Natural killer cell treated with Interleukin-12 subunit alpha and Interleukin-12 subunit beta and Interleukin-15 and Interleukin-18, amount 100 ng/mL, for 72 hours (primary cell): ENCODE data around the gene HDAC9. TPM values are rescaled to one million over a fixed set of nuclear protein-coding genes. Genes with fewer than 3 reads are reported as not detected.

Experiments used
- ATAC-seq, 2 donors: fragments of 150-1000 bp; cut with Tn5 transposase in 1 of 2; sonication (Bioruptor Pico), chemical (Tn5 transposase) in 1 of 2; 2 replicates each; pipeline ENCODE4 v1.10.0; 2021
- DNase-seq: peaks from one replicate; pipeline ENCODE4 v3.0.0; 2022; ENCODE audit warnings: low spot score
- H3K27ac Mint-ChIP-seq, 2 donors: 1 replicate in 1 of 2; 2 replicates in 1 of 2; pipeline ENCODE4 v1.8.0; 2022; ENCODE audit warnings: mixed read lengths in 2 of 2, mild to moderate bottlenecking in 1 of 2, moderate library complexity in 1 of 2
- H3K27me3 Mint-ChIP-seq, 2 donors: 1 replicate in 1 of 2; 2 replicates in 1 of 2; pipeline ENCODE4 v1.8.0; 2022; ENCODE audit warnings: mixed read lengths in 2 of 2
- H3K36me3 Mint-ChIP-seq: one replicate; pipeline ENCODE4 v1.8.0; 2022; ENCODE audit warnings: mixed read lengths
- H3K4me1 Mint-ChIP-seq, 2 donors: 1 replicate in 1 of 2; 2 replicates in 1 of 2; pipeline ENCODE4 v1.8.0; 2022; ENCODE audit warnings: low read depth in 2 of 2, mixed read lengths in 2 of 2, mild to moderate bottlenecking in 1 of 2
- H3K4me3 Mint-ChIP-seq: one replicate; pipeline ENCODE4 v1.8.0; 2022; ENCODE audit warnings: mixed read lengths
- H3K9me3 Mint-ChIP-seq: 2 replicates; pipeline ENCODE4 v1.8.0; 2022; ENCODE audit warnings: mixed read lengths
- total RNA-seq, 2 donors: library from RNA; stranded (reverse); gene quantifications; one replicate each; pipeline ENCODE4 v1.2.3, GENCODE V29; 2022

Gene HDAC9
- total RNA-seq, 2 donors from 2014 or later, result 9.9 to 15.0 TPM

GRCh38 chr7:18626717-18627116, 131.2 kb downstream of the HDAC9 start:
- no peaks in the 10 kb centered on the region for H3K9me3 Mint-ChIP-seq
- DNase-seq (no peak), ATAC-seq (no peak)
- H3K36me3 Mint-ChIP-seq, result no peaks in the 10 kb centered on the region
- H3K27ac Mint-ChIP-seq, result no peak overlapping the region
- no peak overlapping the region for H3K4me3 Mint-ChIP-seq
- H3K27me3 Mint-ChIP-seq, result no peaks in the 10 kb centered on the region
- H3K4me1 Mint-ChIP-seq, result no peaks in the 10 kb centered on the region

DNA sequence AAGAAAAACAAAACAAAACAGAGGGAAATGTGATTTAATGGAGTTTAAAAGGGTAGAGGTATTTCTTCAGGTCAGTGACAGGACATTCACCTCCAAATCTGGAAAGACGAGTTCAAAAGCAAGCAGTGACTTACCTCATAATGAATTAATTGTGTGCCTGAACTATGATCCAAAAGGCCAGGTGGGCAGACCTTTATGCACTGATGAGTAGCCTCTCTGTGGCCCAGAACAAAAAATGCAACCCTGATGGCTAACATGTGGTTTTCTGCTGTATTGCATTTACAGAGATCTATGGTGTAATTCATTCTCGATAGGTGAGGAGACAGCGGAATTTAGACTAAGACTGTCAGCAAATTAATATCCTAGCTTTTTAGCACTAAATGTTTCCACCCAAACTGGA, 142.0 kb downstream of the HDAC9 start:
- Mint-ChIP-seq H3K4me1 (peaks cover 14 to 17% of the 10 kb centered on the region in 2 donors), H3K4me3 (no peak overlapping the region), H3K27ac (peak overlapping the region in 1 of 2 donors; percentile 56), H3K36me3 (no peaks in the 10 kb centered on the region), H3K27me3 (no peaks in the 10 kb centered on the region), H3K9me3 (no peaks in the 10 kb centered on the region)
- DNase-seq, result no peak
- no peak for ATAC-seq

- Mint-ChIP-seq H3K9me3 (no peaks in the 10 kb centered on the region), H3K27me3 (no peaks in the 10 kb centered on the region), H3K4me3 (peak overlapping the region; percentile 66), H3K27ac (peak overlapping the region; percentile 86 to 88), H3K4me1 (peaks cover 14 to 17% of the 10 kb centered on the region in 2 donors), H3K36me3 (no peaks in the 10 kb centered on the region)
- DNase-seq (peak; percentile 62), ATAC-seq (peak; percentile 82 to 89)
Measured at GRCh38 chr7:18638594-18639452, 143.3 kb downstream of the HDAC9 start.

- Mint-ChIP-seq H3K4me3 (peak overlapping the region; percentile 66), H3K4me1 (peaks cover 14 to 17% of the 10 kb centered on the region in 2 donors), H3K9me3 (no peaks in the 10 kb centered on the region), H3K27ac (peak overlapping the region; percentile 86 to 88), H3K36me3 (no peaks in the 10 kb centered on the region), H3K27me3 (no peaks in the 10 kb centered on the region)
- ATAC-seq (no peak), DNase-seq (no peak)
Measured at GRCh38 chr7:18639711-18640110, 144.2 kb downstream of the HDAC9 start.

DNA sequence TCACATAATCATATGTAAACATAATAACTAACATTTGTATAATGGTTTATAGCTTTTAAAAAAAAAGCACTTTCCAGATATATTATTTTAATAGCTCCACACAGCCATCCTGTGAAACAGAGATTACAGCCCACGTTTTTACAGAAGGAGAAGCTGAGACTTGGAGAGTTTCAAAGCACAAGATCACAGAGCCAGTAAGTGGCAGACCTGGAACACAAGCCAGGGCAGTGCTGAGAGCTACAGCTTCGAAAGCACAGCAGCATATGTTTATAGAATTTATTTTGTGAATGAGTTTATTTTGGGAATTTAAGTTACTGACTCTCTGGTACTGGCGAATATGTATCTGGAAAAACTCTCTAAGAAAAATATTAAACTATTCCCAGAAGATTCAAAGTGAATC, 149.4 kb downstream of the HDAC9 start:
- no peak overlapping the region for H3K4me3 Mint-ChIP-seq

GRCh38 chr7:18647582-18647981, 152.0 kb downstream of the HDAC9 start:
- Mint-ChIP-seq H3K4me3 (no peak overlapping the region), H3K27ac (no peak overlapping the region), H3K4me1 (no peaks in the 10 kb centered on the region), H3K9me3 (no peaks in the 10 kb centered on the region), H3K27me3 (no peaks in the 10 kb centered on the region), H3K36me3 (peaks cover 4% of the 10 kb centered on the region)
- ATAC-seq, result no peak
- no peak for DNase-seq

More for the DNA sequence above, 149.4 kb downstream of the HDAC9 start:
- no peaks in the 10 kb centered on the region for H3K4me1 Mint-ChIP-seq
- H3K36me3 Mint-ChIP-seq, result peaks cover 4% of the 10 kb centered on the region
- no peaks in the 10 kb centered on the region for H3K9me3 Mint-ChIP-seq
- ATAC-seq (no peak), DNase-seq (no peak)
- H3K27ac Mint-ChIP-seq, result peak overlapping the region in 1 of 2 donors; percentile 24
- H3K27me3 Mint-ChIP-seq, result no peaks in the 10 kb centered on the region

DNA sequence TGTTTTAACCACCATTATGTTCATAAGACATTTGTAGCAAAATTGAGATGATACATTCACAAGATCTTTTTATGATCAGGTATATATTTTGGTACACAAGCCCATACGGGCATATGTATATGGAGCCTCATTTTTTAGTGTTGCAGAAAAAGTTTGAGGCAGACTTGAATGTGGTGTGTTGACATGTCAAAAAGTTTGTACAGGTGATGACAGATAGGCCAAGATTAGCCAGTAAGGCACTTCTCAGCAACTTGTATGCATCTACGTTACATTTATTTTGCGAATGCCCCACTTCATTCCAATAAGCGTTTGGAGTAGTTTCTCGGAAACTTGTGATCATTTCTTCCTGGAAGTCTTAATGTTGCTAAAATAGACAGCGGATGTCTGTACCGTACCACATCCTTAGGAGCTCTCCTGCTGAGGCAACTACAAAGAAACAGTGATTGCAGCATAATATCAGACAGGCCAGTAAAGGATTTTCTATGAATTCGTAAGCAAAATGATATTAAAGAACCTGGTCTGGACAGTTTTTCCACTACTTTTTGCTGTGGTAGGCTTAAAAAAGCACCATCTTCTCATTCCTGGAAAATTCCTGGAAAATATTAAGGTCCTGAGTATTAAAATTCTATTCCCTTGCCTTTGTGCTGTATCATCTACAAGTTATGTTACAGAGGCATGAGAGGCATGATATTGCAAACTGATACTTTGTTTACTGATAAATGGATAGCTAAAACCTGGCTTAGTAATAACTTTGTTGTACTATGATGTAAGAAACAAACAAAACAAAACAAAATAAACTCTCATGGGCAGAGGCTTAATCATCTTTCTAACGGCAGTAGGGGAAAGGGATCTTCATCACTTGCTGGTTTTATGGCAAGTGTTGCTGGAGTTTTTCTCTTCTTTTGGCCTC, 153.6 kb downstream of the HDAC9 start:
- DNase-seq, result no peak
- Mint-ChIP-seq H3K4me3 (no peak overlapping the region), H3K36me3 (peaks cover 4% of the 10 kb centered on the region), H3K27me3 (no peaks in the 10 kb centered on the region), H3K4me1 (no peaks in the 10 kb centered on the region), H3K27ac (peak overlapping the region in 1 of 2 donors; percentile 55), H3K9me3 (no peaks in the 10 kb centered on the region)
- ATAC-seq, result peak in 1 of 2 donors; percentile 65

GRCh38 chr7:18653381-18654155, 158.0 kb downstream of the HDAC9 start:
- no peak for DNase-seq
- Mint-ChIP-seq H3K36me3 (no peaks in the 10 kb centered on the region), H3K27me3 (no peaks in the 10 kb centered on the region), H3K27ac (no peak overlapping the region), H3K4me1 (no peaks in the 10 kb centered on the region), H3K9me3 (no peaks in the 10 kb centered on the region), H3K4me3 (no peak overlapping the region)
- no peak for ATAC-seq

DNA sequence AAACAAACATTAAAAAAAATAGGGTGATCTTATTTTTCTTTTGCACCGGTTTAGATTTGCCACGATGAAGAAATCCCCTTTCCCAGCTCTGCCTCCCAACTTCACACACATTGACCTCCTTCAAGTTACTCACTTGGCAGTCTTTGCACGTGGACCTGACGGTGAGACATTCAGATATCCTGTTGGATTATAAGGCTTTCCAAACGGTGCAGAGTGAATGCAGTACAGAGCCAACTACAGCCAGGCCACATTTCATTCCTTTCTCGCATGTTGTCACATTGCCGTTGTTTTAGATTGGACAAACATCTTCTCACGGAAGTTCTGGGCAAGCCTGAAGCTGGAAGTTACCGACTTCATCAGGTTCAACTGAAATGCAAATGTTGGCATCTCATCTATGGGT, 159.2 kb downstream of the HDAC9 start:
- ATAC-seq (no peak), DNase-seq (no peak)
- H3K36me3 Mint-ChIP-seq, result no peaks in the 10 kb centered on the region
- H3K4me1 Mint-ChIP-seq, result no peaks in the 10 kb centered on the region
- H3K27ac Mint-ChIP-seq, result no peak overlapping the region
- H3K9me3 Mint-ChIP-seq, result no peaks in the 10 kb centered on the region
- H3K27me3 Mint-ChIP-seq, result no peaks in the 10 kb centered on the region
- no peak overlapping the region for H3K4me3 Mint-ChIP-seq

DNA sequence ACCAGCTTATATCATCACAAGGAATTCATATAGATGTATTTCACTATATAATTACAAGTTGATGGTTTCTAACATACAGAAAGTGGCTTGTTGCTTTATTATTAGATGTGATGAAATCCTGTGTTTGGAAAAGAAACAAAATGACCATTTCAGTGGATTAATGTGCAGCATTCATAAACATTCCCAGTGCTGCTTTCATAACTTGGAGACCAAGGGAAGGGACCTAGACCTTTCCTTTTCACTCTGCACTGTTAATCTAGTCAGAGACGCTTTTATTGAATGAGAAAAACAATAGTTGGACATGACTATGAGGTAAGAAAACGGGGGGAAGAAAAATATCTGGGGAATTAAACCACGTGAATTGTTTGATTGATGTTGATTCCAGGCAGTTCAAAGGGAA, 160.0 kb downstream of the HDAC9 start:
- H3K27ac Mint-ChIP-seq, result no peak overlapping the region
- no peaks in the 10 kb centered on the region for H3K9me3 Mint-ChIP-seq
- no peaks in the 10 kb centered on the region for H3K36me3 Mint-ChIP-seq
- H3K27me3 Mint-ChIP-seq, result no peaks in the 10 kb centered on the region
- ATAC-seq (no peak), DNase-seq (no peak)
- H3K4me1 Mint-ChIP-seq, result no peaks in the 10 kb centered on the region
- H3K4me3 Mint-ChIP-seq, result no peak overlapping the region

GRCh38 chr7:18655912-18656311, 160.4 kb downstream of the HDAC9 start:
- H3K36me3 Mint-ChIP-seq, result no peaks in the 10 kb centered on the region
- no peak overlapping the region for H3K4me3 Mint-ChIP-seq
- no peaks in the 10 kb centered on the region for H3K4me1 Mint-ChIP-seq
- no peaks in the 10 kb centered on the region for H3K27me3 Mint-ChIP-seq
- no peak for ATAC-seq
- H3K27ac Mint-ChIP-seq, result no peak overlapping the region
- H3K9me3 Mint-ChIP-seq, result no peaks in the 10 kb centered on the region
- DNase-seq, result no peak

DNA sequence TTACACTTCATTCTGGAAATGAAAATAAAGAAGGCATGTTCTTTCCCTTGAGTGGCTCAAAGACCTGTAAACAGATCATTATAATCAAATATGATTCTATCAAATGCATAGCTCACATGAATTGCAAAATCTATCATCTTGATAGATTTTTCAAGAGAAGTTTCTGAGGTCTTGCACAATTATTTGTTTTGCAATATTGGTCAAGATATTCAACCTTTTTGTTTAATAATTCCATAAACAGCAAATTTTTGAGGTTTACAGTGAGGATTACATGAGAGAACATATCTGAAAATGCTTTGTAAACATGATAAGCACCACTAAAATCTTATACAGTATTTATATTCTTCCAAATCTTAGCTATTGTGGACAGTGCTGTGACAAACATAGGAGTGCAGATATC, 160.8 kb downstream of the HDAC9 start:
- Mint-ChIP-seq H3K36me3 (no peaks in the 10 kb centered on the region), H3K27ac (no peak overlapping the region), H3K4me3 (no peak overlapping the region), H3K9me3 (no peaks in the 10 kb centered on the region), H3K4me1 (no peaks in the 10 kb centered on the region), H3K27me3 (no peaks in the 10 kb centered on the region)
- ATAC-seq (no peak), DNase-seq (no peak)

- Mint-ChIP-seq H3K4me1 (no peaks in the 10 kb centered on the region), H3K27me3 (no peaks in the 10 kb centered on the region), H3K9me3 (no peaks in the 10 kb centered on the region), H3K4me3 (no peak overlapping the region), H3K36me3 (no peaks in the 10 kb centered on the region), H3K27ac (no peak overlapping the region)
- ATAC-seq, result no peak
- no peak for DNase-seq
Measured at GRCh38 chr7:18659746-18660145, 164.2 kb downstream of the HDAC9 start.
